A549 (cell line): ENCODE data around the gene NOP53. TPM values are rescaled to one million over a fixed set of nuclear protein-coding genes. Genes with fewer than 3 reads are reported as not detected.

ENCODE experiments used
- ATAC-seq, 2 experiments: fragments of 200-7000 bp in 1 of 2; fragments of >200 bp in 1 of 2; cut with Nextera tagmentation in 1 of 2; cut with Tn5 transposase in 1 of 2; 3 replicates each; pipeline versions ENCODE4 v1.8.0 to v1.9.1; 2018 to 2020; ENCODE audit warnings: mild to moderate bottlenecking in 1 of 2, moderate library complexity in 1 of 2
- CTCF ChIA-PET: fragments of 300-600 bp; sonication (Branson Sonifier 250); formaldehyde crosslinking; extraction: SDS; loops from one replicate; lab custom pipeline; 2021; ENCODE audit warnings: antibody characterized with exemption, inconsistent platforms; lab: Yijun Ruan, JAX
- POLR2A ChIA-PET: fragments of 350-600 bp; formaldehyde crosslinking; extraction: SDS; loops from one replicate; lab custom pipeline; 2021; ENCODE audit warnings: antibody characterized with exemption, inconsistent platforms; lab: Yijun Ruan, JAX
- DNase-seq, 2 experiments: peaks; one replicate each; pipeline versions ENCODE4 v3.0.0 to v3.0.0-alpha.2; 2011 to 2016; ENCODE audit warnings: low read depth in 1 of 2, low spot score in 1 of 2
- FAIRE-seq: peaks from 2 replicates; lab custom pipeline; 2011; peaks lifted over from hg19 to GRCh38; lab: Jason Lieb, UNC
- H3K27ac ChIP-seq, 2 experiments: fragments of >200 bp; sonication (Bioruptor Twin); formaldehyde crosslinking; 3 replicates each; pipeline ENCODE4 v1.5.1; 2016 to 2017
- H3K4me1 ChIP-seq: fragments of >200 bp; sonication (Bioruptor Twin); formaldehyde crosslinking; 3 replicates; pipeline ENCODE4 v1.6.1; 2016
- H3K4me2 ChIP-seq: fragments of >200 bp; sonication (Bioruptor Twin); formaldehyde crosslinking; 3 replicates; pipeline ENCODE4 v1.6.1; 2016
- H3K4me3 ChIP-seq: fragments of >200 bp; sonication (Bioruptor Twin); formaldehyde crosslinking; 3 replicates; pipeline ENCODE4 v1.5.1; 2016
- H3K9me3 ChIP-seq: fragments of >200 bp; sonication (Bioruptor Twin); formaldehyde crosslinking; 3 replicates; pipeline ENCODE4 v1.6.1; 2016
- BCL3 ChIP-seq: fragments of >200 bp; sonication (Bioruptor Twin); formaldehyde crosslinking; IDR thresholded peaks from 3 replicates; pipeline ENCODE4 v1.6.1; 2016
- BHLHE40 ChIP-seq: IDR thresholded peaks from 2 replicates; pipeline ENCODE4 v1.6.1; 2012; ENCODE audit warnings: low read depth, low read length, inconsistent platforms
- CBX2 ChIP-seq: fragments of 200-600 bp; sonication (generic); IDR thresholded peaks from 2 replicates; pipeline ENCODE4 v1.6.1; 2016; ENCODE audit warnings: low read depth, mild to moderate bottlenecking, borderline replicate concordance
- CHD2 ChIP-seq: fragments of 150-350 bp; IDR thresholded peaks from 2 replicates; pipeline ENCODE4 v1.6.1; 2014; ENCODE audit warnings: low read length; ENCODE audit not compliant: partially characterized antibody
- EHF ChIP-seq: fragments of 250-450 bp; sonication (Bioruptor Pico); IDR thresholded peaks from 2 replicates; pipeline ENCODE4 v1.5.0; 2020; ENCODE audit warnings: mild to moderate bottlenecking
- EP300 ChIP-seq, 2 experiments: fragments of >200 bp; sonication (Bioruptor Twin); formaldehyde crosslinking; IDR thresholded peaks; 2 replicates in 1 of 2; 3 replicates in 1 of 2; pipeline ENCODE4 v1.6.1; 2016 to 2017
- ESRRA ChIP-seq: fragments of 150-350 bp; IDR thresholded peaks from 2 replicates; pipeline ENCODE4 v1.6.1; 2014; ENCODE audit warnings: mild to moderate bottlenecking, low read length, borderline replicate concordance
- FOSB ChIP-seq: fragments of 250-450 bp; sonication (Bioruptor Pico); IDR thresholded peaks from 2 replicates; pipeline ENCODE4 v1.5.0; 2020; ENCODE audit warnings: mild to moderate bottlenecking, moderate library complexity
- FOSL2 ChIP-seq, 2 experiments: fragments of 450-650 bp in 1 of 2; fragments of >200 bp in 1 of 2; sonication (Bioruptor Twin) in 1 of 2; formaldehyde crosslinking; IDR thresholded peaks; 2 replicates each; pipeline versions ENCODE4 v1.5.0 to v1.6.1; 2016 to 2020; ENCODE audit warnings: mild to moderate bottlenecking in 1 of 2, moderate library complexity in 1 of 2
- HES2 ChIP-seq: fragments of >200 bp; sonication (Bioruptor Twin); formaldehyde crosslinking; IDR thresholded peaks from 2 replicates; pipeline ENCODE4 v1.6.1; 2016
- HMGXB4 ChIP-seq: fragments of 250-450 bp; sonication (Bioruptor Pico); IDR thresholded peaks from 2 replicates; pipeline ENCODE4 v1.5.0; 2021; ENCODE audit warnings: mild to moderate bottlenecking, moderate library complexity, borderline replicate concordance
- HOXB13 ChIP-seq: fragments of 250-450 bp; sonication (Bioruptor Pico); IDR thresholded peaks from 2 replicates; pipeline ENCODE4 v1.5.0; 2020; ENCODE audit warnings: low read depth, mild to moderate bottlenecking, moderate library complexity
- HOXB5 ChIP-seq: fragments of 250-450 bp; sonication (Bioruptor Pico); IDR thresholded peaks from 2 replicates; pipeline ENCODE4 v1.5.0; 2020; ENCODE audit warnings: mild to moderate bottlenecking, moderate library complexity
- JUN ChIP-seq, 2 experiments: fragments of >200 bp; sonication (Bioruptor Twin); formaldehyde crosslinking; IDR thresholded peaks; 2 replicates in 1 of 2; 3 replicates in 1 of 2; pipeline ENCODE4 v1.6.1; 2016 to 2017
- KDM1A ChIP-seq: fragments of 200-600 bp; sonication (generic); IDR thresholded peaks from 2 replicates; pipeline ENCODE4 v1.6.1; 2016; ENCODE audit warnings: low read depth, mild to moderate bottlenecking
- MAFK ChIP-seq: fragments of 450-650 bp; IDR thresholded peaks from 2 replicates; pipeline ENCODE4 v1.6.1; 2014; ENCODE audit not compliant: partially characterized antibody
- MAX ChIP-seq: IDR thresholded peaks from 2 replicates; pipeline ENCODE4 v1.6.1; 2012
- PHF8 ChIP-seq: fragments of 200-600 bp; sonication (generic); IDR thresholded peaks from 2 replicates; pipeline ENCODE4 v1.6.1; 2016; ENCODE audit warnings: low read depth, mild to moderate bottlenecking, antibody characterized with exemption, moderate library complexity, borderline replicate concordance
- POLR2A ChIP-seq: IDR thresholded peaks from 2 replicates; pipeline ENCODE4 v1.6.1; 2012; ENCODE audit warnings: mild to moderate bottlenecking, low read length
- POLR2AphosphoS2 ChIP-seq: conservative IDR thresholded peaks from 2 replicates; pipeline ENCODE4 v1.6.1; 2012; ENCODE audit warnings: low read length, improper control_type of control experiment, inconsistent platforms
- REST ChIP-seq: fragments of 200-600 bp; sonication (generic); IDR thresholded peaks from 2 replicates; pipeline ENCODE4 v1.6.1; 2016; ENCODE audit warnings: antibody characterized with exemption, mild to moderate bottlenecking, moderate library complexity
- RFX5 ChIP-seq: fragments of 450-650 bp; IDR thresholded peaks from 2 replicates; pipeline ENCODE4 v1.7.1; 2014; ENCODE audit warnings: antibody characterized with exemption, mild to moderate bottlenecking, moderate library complexity
- RNF2 ChIP-seq: fragments of 200-600 bp; sonication (generic); IDR thresholded peaks from 2 replicates; pipeline ENCODE4 v1.6.1; 2016; ENCODE audit warnings: low read depth, mild to moderate bottlenecking, antibody characterized with exemption, moderate library complexity, borderline replicate concordance
- TFCP2L1 ChIP-seq: fragments of 250-450 bp; sonication (Bioruptor Pico); IDR thresholded peaks from 2 replicates; pipeline ENCODE4 v1.5.0; 2021; ENCODE audit warnings: mild to moderate bottlenecking
- TP53 ChIP-seq: fragments of 250-450 bp; sonication (Bioruptor Pico); IDR thresholded peaks from 2 replicates; pipeline ENCODE4 v1.5.0; 2021; ENCODE audit warnings: mild to moderate bottlenecking, moderate library complexity
- ZFP36 ChIP-seq: fragments of 450-650 bp; IDR thresholded peaks from 2 replicates; pipeline ENCODE4 v1.6.1; 2014; ENCODE audit warnings: borderline replicate concordance; ENCODE audit not compliant: partially characterized antibody
- ZNF302 ChIP-seq: fragments of 250-450 bp; sonication (Bioruptor Pico); IDR thresholded peaks from 2 replicates; pipeline ENCODE4 v1.9.0; 2021; ENCODE audit warnings: inconsistent platforms, mild to moderate bottlenecking, moderate library complexity
- WGBS: methylation state at CpG from one replicate; pipeline ENCODE4 v1.1.6; 2017; ENCODE audit errors: missing lambda C conversion rate; 5-methylcytosine and 5-hydroxymethylcytosine counted together
- polyA plus RNA-seq, 4 experiments: library from polyadenylated mRNA; depleted of rRNA in 3 of 4; stranded (reverse); fragments of >200 nt; fragmentation: RNase III in 1 of 4; extraction: RNeasy Plus Mini Kit Qiagen cat#74134 plus additional on column Dnase treatment in 1 of 4; gene quantifications; 2 replicates in 3 of 4; 3 replicates in 1 of 4; pipeline ENCODE4 v1.2.3, GENCODE V29; 2011 to 2017

Gene NOP53
- polyA plus RNA-seq, 2 of the 4 experiments (the other 2 are of a cell fraction): 135 to 182 TPM

GRCh38 chr19:47729799-47730520 is 15.4 kb upstream of the NOP53 start:
- H3K4me1 ChIP-seq: peaks cover 48% of the 10 kb centered on the region
- ChIA-PET POLR2A (interaction anchor here (0.5 to 2.0 kb wide), 6 partner anchors 11 to 130 kb away, joined by 3 to 14 read pairs (median 5); partner anchors contain the start of genes EHD2 and NOP53), CTCF (interaction anchor here (1.0 to 42.0 kb wide), 4 partner anchors 11 to 133 kb away, joined by 3 to 1389 read pairs (median 14); partner anchors contain the start of gene EHD2)
- H3K4me3 ChIP-seq: peak overlapping the region; percentile 48
- no peak for FAIRE-seq
- H3K27ac ChIP-seq: peak overlapping the region; percentile 83 to 94
- peak; percentile 87 to 93 for DNase-seq
- TF ChIP-seq HOXB5 (no peak), REST (no peak), BHLHE40 (no peak), POLR2AphosphoS2 (no peak), HOXB13 (no peak), BCL3 (0 out of 3 replicates have a peak, but pooled peaks have one; percentile 4), POLR2A (0 out of 2 replicates have a peak, but pooled peaks have one; percentile 15), EHF (CRISPR knock-in tag) (peak; percentile 41; the same call in 1 of the 2 replicates), MAX (no peak), JUN (IDR thresholded peaks at IDR 0.05) (peak; percentile 6 to 34; a peak in 2 of 5 replicates), FOSB (CRISPR knock-in tag) (no peak), TP53 (CRISPR knock-in tag) (0 out of 2 replicates have a peak, but pooled peaks have one; percentile 63), PHF8 (no peak), FOSL2 (IDR thresholded peaks at IDR 0.05) (no peak), FOSL2 (CRISPR knock-in tag; IDR thresholded peaks at IDR 0.05) (no peak), CHD2 (no peak), RFX5 (no peak), ZNF302 (CRISPR knock-in tag) (no peak), RNF2 (no peak), ESRRA (no peak), CBX2 (no peak), ZFP36 (peak; percentile 88), HES2 (no peak), HMGXB4 (CRISPR knock-in tag) (no peak), EP300 (IDR thresholded peaks at IDR 0.05) (0 out of 5 replicates have a peak, but pooled peaks of 1 of the 2 experiments have one; percentile 6), TFCP2L1 (CRISPR knock-in tag) (no peak), MAFK (no peak), KDM1A (peak; percentile 82)
- peak overlapping the region; percentile 98 for H3K4me2 ChIP-seq
- 13% methylated on average over 26 of the region's 30 CpGs for WGBS
- no peaks in the 10 kb centered on the region for H3K9me3 ChIP-seq
- peak; percentile 79 to 84 for ATAC-seq
